GM18526 (cell line): ENCODE data around the gene DRICH1.

Source experiments
- POLR2A ChIP-seq: IDR thresholded peaks from 3 replicates; pipeline ENCODE4 v1.6.1; 2011; ENCODE audit not compliant: insufficient read length; ENCODE audit errors: extremely low read depth

Gene DRICH1

GRCh38 chr22:23569291-23569690, 62.8 kb downstream of the DRICH1 start:
- no peak for TF ChIP-seq POLR2A

- no peak for TF ChIP-seq POLR2A
Measured at GRCh38 chr22:23566705-23567475, 65.2 kb downstream of the DRICH1 start.

- no peak for TF ChIP-seq POLR2A
Measured at GRCh38 chr22:23565915-23566704, 66.0 kb downstream of the DRICH1 start.

- TF ChIP-seq POLR2A: no peak
Measured at GRCh38 chr22:23565305-23565914, 66.7 kb downstream of the DRICH1 start.

- no peak for TF ChIP-seq POLR2A
Measured at GRCh38 chr22:23564276-23564675, 67.8 kb downstream of the DRICH1 start.

GRCh38 chr22:23563111-23563510, 69.0 kb downstream of the DRICH1 start:
- no peak for TF ChIP-seq POLR2A

- TF ChIP-seq POLR2A: no peak
Measured at GRCh38 chr22:23562186-23562585, 69.9 kb downstream of the DRICH1 start.
